ENCODE measurements around the gene VAV3.

Gene VAV3

GRCh38 chr1:107526524-107527198 is 438.3 kb downstream of the VAV3 start:
- no peak for DNase-seq

- DNase-seq = no peak
Observed at GRCh38 chr1:107525961-107526360, 439.0 kb downstream of the VAV3 start.

GRCh38 chr1:107525145-107525544 is 439.8 kb downstream of the VAV3 start:
- no peak for DNase-seq

- DNase-seq = no peak
Observed at GRCh38 chr1:107524301-107524700, 440.7 kb downstream of the VAV3 start.

GRCh38 chr1:107523736-107524135 is 441.2 kb downstream of the VAV3 start:
- DNase-seq = no peak

- DNase-seq = no peak
Observed at GRCh38 chr1:107523061-107523460, 441.9 kb downstream of the VAV3 start.

Data from GF-D8 (cell line).